ENCODE measurements around the gene CAMTA1.

The CAMTA1 gene

GRCh38 chr1:7209336-7209735 lies 424.1 kb downstream of the CAMTA1 start:
- Histone ChIP-seq H3K27me3 (ENCODE audit: insufficient read depth, low read length, poor library complexity) (peaks cover 3% of the 10 kb centered on the region), H2AFZ (ENCODE audit: low read depth, low read length) (no peak overlapping the region), H4K20me1 (ENCODE audit: insufficient read depth, low read length) (no peaks in the 10 kb centered on the region), H3K9ac (ENCODE audit: low read depth, low read length) (no peak overlapping the region), H3K4me2 (ENCODE audit: insufficient read depth, low read length) (no peak overlapping the region), H3K9me3 (ENCODE audit: insufficient read depth, low read length, severe bottlenecking) (no peaks in the 10 kb centered on the region), H3K27ac (ENCODE audit: low read length) (no peak overlapping the region), H3K4me1 (ENCODE audit: insufficient read depth, low read length) (no peaks in the 10 kb centered on the region), H3K4me3 (ENCODE audit: low read depth in 1 of 2, low read length in 2 of 2) (no peak overlapping the region), H3K79me2 (ENCODE audit: insufficient read depth, low read length) (no peaks in the 10 kb centered on the region), H3K36me3 (ENCODE audit: insufficient read depth, low read length) (no peaks in the 10 kb centered on the region)
- ATAC-seq (ENCODE audit: insufficient read depth, low read depth): no peak
- DNase-seq: no peak
- TF ChIP-seq CTCF (IDR thresholded peaks at IDR 0.05; ENCODE audit: borderline replicate concordance, extremely low read depth, low read length, poor library complexity, severe bottlenecking) (no peak), EZH2 (IDR thresholded peaks at IDR 0.05; ENCODE audit: borderline replicate concordance, low read depth, low read length, severe bottlenecking) (no peak)

GRCh38 chr1:7218210-7218832 lies 433.1 kb downstream of the CAMTA1 start:
- Histone ChIP-seq H3K4me2 (ENCODE audit: insufficient read depth, low read length) (no peak overlapping the region), H3K9ac (ENCODE audit: low read depth, low read length) (no peak overlapping the region), H3K27ac (ENCODE audit: low read length) (no peak overlapping the region), H3K9me3 (ENCODE audit: insufficient read depth, low read length, severe bottlenecking) (no peaks in the 10 kb centered on the region), H3K4me1 (ENCODE audit: insufficient read depth, low read length) (no peaks in the 10 kb centered on the region), H2AFZ (ENCODE audit: low read depth, low read length) (no peak overlapping the region), H3K36me3 (ENCODE audit: insufficient read depth, low read length) (no peaks in the 10 kb centered on the region), H3K79me2 (ENCODE audit: insufficient read depth, low read length) (no peaks in the 10 kb centered on the region), H3K4me3 (ENCODE audit: low read depth in 1 of 2, low read length in 2 of 2) (no peak overlapping the region), H4K20me1 (ENCODE audit: insufficient read depth, low read length) (no peaks in the 10 kb centered on the region), H3K27me3 (ENCODE audit: insufficient read depth, low read length, poor library complexity) (no peaks in the 10 kb centered on the region)
- DNase-seq (peak; percentile 63), ATAC-seq (ENCODE audit: insufficient read depth, low read depth) (peak; percentile 60; the same call in 2 of the 3 replicates)
- TF ChIP-seq EZH2 (IDR thresholded peaks at IDR 0.05; ENCODE audit: borderline replicate concordance, low read depth, low read length, severe bottlenecking) (no peak), CTCF (IDR thresholded peaks at IDR 0.05; ENCODE audit: borderline replicate concordance, extremely low read depth, low read length, poor library complexity, severe bottlenecking) (peak; percentile 95)

GRCh38 chr1:7219031-7219430 lies 433.8 kb downstream of the CAMTA1 start:
- DNase-seq (no peak), ATAC-seq (ENCODE audit: insufficient read depth, low read depth) (no peak)
- Histone ChIP-seq H3K27ac (ENCODE audit: low read length) (no peak overlapping the region), H3K79me2 (ENCODE audit: insufficient read depth, low read length) (no peaks in the 10 kb centered on the region), H3K27me3 (ENCODE audit: insufficient read depth, low read length, poor library complexity) (no peaks in the 10 kb centered on the region), H3K4me2 (ENCODE audit: insufficient read depth, low read length) (no peak overlapping the region), H2AFZ (ENCODE audit: low read depth, low read length) (no peak overlapping the region), H3K4me3 (ENCODE audit: low read depth in 1 of 2, low read length in 2 of 2) (no peak overlapping the region), H3K9me3 (ENCODE audit: insufficient read depth, low read length, severe bottlenecking) (no peaks in the 10 kb centered on the region), H3K4me1 (ENCODE audit: insufficient read depth, low read length) (no peaks in the 10 kb centered on the region), H4K20me1 (ENCODE audit: insufficient read depth, low read length) (0 out of 2 replicates have a peak, but pooled peaks cover 2% of the 10 kb centered on the region), H3K9ac (ENCODE audit: low read depth, low read length) (no peak overlapping the region), H3K36me3 (ENCODE audit: insufficient read depth, low read length) (no peaks in the 10 kb centered on the region)
- TF ChIP-seq EZH2 (IDR thresholded peaks at IDR 0.05; ENCODE audit: borderline replicate concordance, low read depth, low read length, severe bottlenecking) (no peak), CTCF (IDR thresholded peaks at IDR 0.05; ENCODE audit: borderline replicate concordance, extremely low read depth, low read length, poor library complexity, severe bottlenecking) (no peak)

All from DND-41 (cell line).